ENCODE results near the gene EPN1. TPM values are rescaled to one million over a fixed set of nuclear protein-coding genes. Genes with fewer than 3 reads are reported as not detected.
A peak's percentile ranks its signal among the peaks of the same experiment; 100 is the strongest.

Gene EPN1
- total RNA-seq, 4 donors from 2014 or later: 44.8 to 165 (median 70.2) TPM

DNA sequence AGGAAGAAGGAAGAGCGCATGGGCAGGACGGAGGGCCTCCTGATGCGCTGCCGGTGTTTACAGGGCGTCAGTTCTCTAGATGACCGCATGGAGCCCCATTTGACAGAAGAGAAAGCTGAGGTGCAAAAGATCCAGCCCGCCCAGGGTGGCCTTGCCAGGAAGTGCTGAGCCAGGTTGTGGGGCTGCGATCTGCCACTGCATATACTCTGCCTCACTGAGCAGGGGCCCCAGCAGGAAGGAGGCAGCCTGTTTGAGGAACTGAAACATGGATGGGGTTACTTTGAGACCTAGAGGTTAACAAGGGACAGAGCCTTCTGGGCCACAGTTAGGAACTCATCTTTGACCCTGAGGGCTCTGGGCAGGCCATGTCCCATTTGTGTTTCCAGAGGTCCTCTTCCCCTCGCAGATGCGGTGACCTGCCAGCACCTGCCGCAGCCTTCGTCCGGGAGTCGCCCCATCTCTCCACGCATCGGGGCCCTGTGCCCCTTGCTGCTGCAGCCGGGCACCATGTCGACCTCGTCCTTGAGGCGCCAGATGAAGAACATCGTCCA lies 3.2 kb downstream of the EPN1 start:
- WGBS, 2 donors (ENCODE audit: low coverage in 1 of 2): 58 to 85% methylated on average over 8 to 12 of the region's 21 CpGs
- Histone ChIP-seq H3K9me3 (no peaks in the 10 kb centered on the region), H3K27ac (peak overlapping the region in 1 of 4 donors; percentile 34), H3K4me1 (peaks cover 0 to 79% (median 25%) of the 10 kb centered on the region in 3 donors), H3K4me3 (no peak overlapping the region), H3K36me3 (peaks cover 0 to 70% of the 10 kb centered on the region in 2 donors), H3K27me3 (no peaks in the 10 kb centered on the region)
- no peak for ATAC-seq
- TF ChIP-seq EP300 (IDR thresholded peaks at IDR 0.05): no peak
- TF ChIP-seq, protein P1, sequence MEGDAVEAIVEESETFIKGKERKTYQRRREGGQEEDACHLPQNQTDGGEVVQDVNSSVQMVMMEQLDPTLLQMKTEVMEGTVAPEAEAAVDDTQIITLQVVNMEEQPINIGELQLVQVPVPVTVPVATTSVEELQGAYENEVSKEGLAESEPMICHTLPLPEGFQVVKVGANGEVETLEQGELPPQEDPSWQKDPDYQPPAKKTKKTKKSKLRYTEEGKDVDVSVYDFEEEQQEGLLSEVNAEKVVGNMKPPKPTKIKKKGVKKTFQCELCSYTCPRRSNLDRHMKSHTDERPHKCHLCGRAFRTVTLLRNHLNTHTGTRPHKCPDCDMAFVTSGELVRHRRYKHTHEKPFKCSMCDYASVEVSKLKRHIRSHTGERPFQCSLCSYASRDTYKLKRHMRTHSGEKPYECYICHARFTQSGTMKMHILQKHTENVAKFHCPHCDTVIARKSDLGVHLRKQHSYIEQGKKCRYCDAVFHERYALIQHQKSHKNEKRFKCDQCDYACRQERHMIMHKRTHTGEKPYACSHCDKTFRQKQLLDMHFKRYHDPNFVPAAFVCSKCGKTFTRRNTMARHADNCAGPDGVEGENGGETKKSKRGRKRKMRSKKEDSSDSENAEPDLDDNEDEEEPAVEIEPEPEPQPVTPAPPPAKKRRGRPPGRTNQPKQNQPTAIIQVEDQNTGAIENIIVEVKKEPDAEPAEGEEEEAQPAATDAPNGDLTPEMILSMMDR (IDR thresholded peaks at IDR 0.05): no peak
- TF ChIP-seq POLR2AphosphoS5 (IDR thresholded peaks at IDR 0.05): no peak
- TF ChIP-seq POLR2A (IDR thresholded peaks at IDR 0.05): no peak

DNA sequence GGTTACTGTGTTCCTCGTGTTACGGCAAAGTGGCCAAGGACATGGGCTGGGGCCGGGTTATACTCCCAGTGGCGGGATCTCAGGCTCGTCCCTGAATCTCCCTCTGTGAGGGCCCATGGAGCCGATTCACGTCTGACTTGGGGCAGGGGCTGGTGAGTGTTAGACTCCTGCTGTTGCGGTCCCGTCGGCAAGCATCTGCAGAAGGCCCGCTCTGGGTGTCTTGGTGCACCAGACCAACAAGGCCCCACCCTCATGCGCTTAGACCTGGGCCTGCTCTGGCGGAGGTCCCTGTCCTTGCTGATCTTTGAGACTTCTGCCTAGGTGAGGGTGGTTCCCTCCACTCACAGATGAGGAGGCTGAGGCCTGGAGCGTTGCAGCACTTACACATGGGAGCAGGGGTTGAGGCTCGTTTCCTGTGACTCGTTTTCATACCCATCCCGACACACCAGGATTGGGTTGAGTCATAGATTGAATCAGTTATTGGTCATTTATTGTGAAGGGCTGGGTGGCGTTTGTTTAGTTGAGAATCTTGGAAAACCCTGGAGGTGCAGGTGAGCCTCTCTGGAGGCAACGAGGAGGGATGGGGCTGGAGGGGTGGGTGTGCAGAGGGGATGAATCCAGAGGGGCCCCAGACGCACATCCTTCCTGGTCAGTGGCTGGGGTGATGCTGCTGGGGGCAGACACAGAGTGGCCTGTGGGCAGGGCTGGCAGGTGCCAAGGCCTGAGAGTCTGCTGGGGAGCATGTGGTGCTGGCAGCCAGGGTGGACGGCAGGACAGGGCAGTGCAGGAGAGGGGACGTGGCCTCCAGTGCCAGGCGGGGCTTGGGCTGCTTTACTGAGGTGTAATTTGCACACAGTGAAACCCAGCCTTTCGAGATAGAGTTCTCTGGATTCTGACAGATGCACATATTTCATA lies 4.6 kb downstream of the EPN1 start:
- TF ChIP-seq POLR2A (IDR thresholded peaks at IDR 0.05): no peak
- TF ChIP-seq, protein P1 (IDR thresholded peaks at IDR 0.05): no peak
- no peak for TF ChIP-seq EP300 (IDR thresholded peaks at IDR 0.05)
- no peak for TF ChIP-seq POLR2AphosphoS5 (IDR thresholded peaks at IDR 0.05)
- WGBS, 2 donors (ENCODE audit: low coverage in 1 of 2): 57 to 79% methylated on average over 6 of the region's 24 CpGs
- H3K36me3 ChIP-seq: peaks cover 0 to 72% of the 10 kb centered on the region in 2 donors
- peaks cover 0 to 66% (median 21%) of the 10 kb centered on the region in 3 donors for H3K4me1 ChIP-seq
- no peaks in the 10 kb centered on the region for H3K9me3 ChIP-seq
- H3K27ac ChIP-seq: no peak overlapping the region
- ATAC-seq: no peak
- H3K4me3 ChIP-seq: no peak overlapping the region
- no peaks in the 10 kb centered on the region for H3K27me3 ChIP-seq

DNA sequence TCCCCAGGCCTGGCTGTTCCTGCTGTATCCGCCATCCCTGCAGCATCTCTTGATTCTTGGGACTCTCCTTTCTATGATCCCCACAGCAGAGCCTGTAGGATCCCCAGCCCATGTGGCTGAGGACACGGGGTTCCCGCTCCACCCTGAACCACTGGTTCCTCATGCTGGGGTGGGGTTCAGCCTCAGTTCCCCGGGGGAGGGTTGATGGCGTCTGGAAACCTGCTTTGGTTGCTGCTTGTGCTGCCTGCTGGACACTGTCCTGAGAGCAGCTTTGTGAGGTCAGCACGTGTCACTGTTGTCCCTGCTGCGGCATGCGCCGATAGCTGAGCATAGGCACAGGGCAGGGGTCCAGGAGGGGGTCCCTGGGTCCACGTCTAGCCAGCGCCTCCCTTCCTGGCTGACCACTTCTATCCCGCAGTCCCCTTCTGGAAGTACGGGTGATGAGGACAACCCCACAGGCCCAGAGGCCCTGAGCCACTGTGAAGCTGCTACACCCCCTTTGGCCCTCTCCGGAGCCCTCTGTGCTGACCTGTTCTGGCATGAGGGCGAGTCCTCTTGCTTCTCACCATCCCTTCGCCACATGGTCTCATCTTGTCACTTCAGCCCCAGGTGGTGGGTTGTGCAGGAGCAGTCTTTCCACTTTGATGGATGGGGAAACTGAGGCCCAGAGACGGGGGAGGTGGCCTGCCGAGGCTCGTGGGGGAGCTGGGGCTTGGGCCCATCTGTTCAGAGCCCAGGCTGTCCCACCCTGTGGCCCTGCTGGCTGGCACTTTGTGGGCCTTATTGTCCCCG lies 5.5 kb downstream of the EPN1 start:
- H3K4me3 ChIP-seq: no peak overlapping the region
- no peak overlapping the region for H3K27ac ChIP-seq
- no peaks in the 10 kb centered on the region for H3K27me3 ChIP-seq
- TF ChIP-seq EP300 (IDR thresholded peaks at IDR 0.05) (no peak), POLR2AphosphoS5 (IDR thresholded peaks at IDR 0.05) (no peak), POLR2A (IDR thresholded peaks at IDR 0.05) (no peak)
- TF ChIP-seq, protein P1 (IDR thresholded peaks at IDR 0.05): no peak
- 84% methylated on average over 7 of the region's 20 CpGs; no CpG with 5 or more reads in 1 of the 2 donors for WGBS, 2 donors (ENCODE audit: low coverage in 1 of 2)
- H3K9me3 ChIP-seq: no peaks in the 10 kb centered on the region
- H3K36me3 ChIP-seq: peaks cover 0 to 82% of the 10 kb centered on the region in 2 donors
- no peak for ATAC-seq
- peaks cover 0 to 65% (median 20%) of the 10 kb centered on the region in 3 donors for H3K4me1 ChIP-seq

DNA sequence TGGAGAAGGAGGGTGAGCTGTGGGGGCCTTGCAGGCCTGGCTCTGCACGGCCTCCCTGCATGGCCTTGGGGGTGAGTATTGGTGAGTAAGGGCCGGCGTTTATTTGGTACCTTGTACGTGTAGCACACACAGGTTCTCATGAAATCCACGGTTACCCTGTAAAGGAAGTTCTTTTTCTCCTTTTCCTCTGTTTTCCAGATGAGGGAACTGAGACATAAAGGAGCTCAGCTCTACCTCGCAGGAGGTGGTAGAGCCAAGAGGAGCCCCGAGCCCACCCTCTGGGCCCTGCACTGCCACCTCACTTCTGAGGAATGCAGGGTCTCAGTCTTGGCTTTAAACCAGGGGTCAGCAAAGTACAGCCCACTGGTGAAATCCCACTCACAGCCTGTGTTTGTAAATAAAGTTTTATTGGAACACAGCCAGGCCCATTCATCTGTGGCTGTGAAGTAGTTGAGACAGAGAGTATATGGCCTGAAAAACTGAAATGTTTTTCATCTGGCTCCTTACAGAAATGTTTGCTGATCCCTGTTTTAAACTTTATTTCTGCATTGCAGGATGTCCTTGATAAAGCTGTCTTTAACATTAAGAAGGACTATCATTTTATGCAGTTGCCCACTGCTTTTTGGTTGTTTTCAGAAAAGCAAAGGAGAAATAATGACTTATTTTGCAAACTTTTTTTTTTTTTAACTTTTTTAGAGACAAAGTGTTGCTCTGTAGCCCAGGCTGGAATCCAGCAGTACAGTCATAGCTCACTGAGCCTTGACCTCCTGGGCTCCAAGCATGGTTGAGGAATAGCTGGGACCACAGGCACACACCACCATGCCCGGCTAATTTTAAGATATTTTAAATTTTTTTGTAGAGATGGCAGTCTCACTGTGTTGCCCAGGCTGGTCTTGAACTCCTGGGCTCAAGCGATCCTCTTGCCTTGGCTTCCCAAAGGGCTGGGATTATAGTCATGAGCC lies 6.4 kb downstream of the EPN1 start:
- Histone ChIP-seq H3K27me3 (no peaks in the 10 kb centered on the region), H3K4me3 (no peak overlapping the region), H3K27ac (no peak overlapping the region), H3K9me3 (no peaks in the 10 kb centered on the region), H3K36me3 (peaks cover 0 to 90% of the 10 kb centered on the region in 2 donors), H3K4me1 (peaks cover 0 to 64% (median 12%) of the 10 kb centered on the region in 3 donors)
- 68 to 85% methylated on average over 2 to 3 of the region's 9 CpGs for WGBS, 2 donors (ENCODE audit: low coverage in 1 of 2)
- ATAC-seq: no peak
- no peak for TF ChIP-seq POLR2AphosphoS5 (IDR thresholded peaks at IDR 0.05)
- TF ChIP-seq POLR2A (IDR thresholded peaks at IDR 0.05): no peak
- no peak for TF ChIP-seq EP300 (IDR thresholded peaks at IDR 0.05)
- TF ChIP-seq, protein P1 (IDR thresholded peaks at IDR 0.05): no peak
